22Rv1 (cell line): ENCODE results near the gene MGAT4A.
A peak's percentile ranks its signal among the peaks of the same experiment; 100 is the strongest.

Source experiments
- H3K27ac ChIP-seq: fragments of 450-650 bp; 2 replicates; pipeline ENCODE4 v1.5.1; 2017
- CTCF ChIP-seq: fragments of 450-650 bp; IDR thresholded peaks from 2 replicates; pipeline ENCODE4 v1.5.1; 2017; ENCODE audit warnings: mild to moderate bottlenecking
- ZFX ChIP-seq: fragments of 450-650 bp; IDR thresholded peaks from 2 replicates; pipeline ENCODE4 v1.6.1; 2017; ENCODE audit warnings: antibody characterized with exemption, borderline replicate concordance

The MGAT4A gene

DNA sequence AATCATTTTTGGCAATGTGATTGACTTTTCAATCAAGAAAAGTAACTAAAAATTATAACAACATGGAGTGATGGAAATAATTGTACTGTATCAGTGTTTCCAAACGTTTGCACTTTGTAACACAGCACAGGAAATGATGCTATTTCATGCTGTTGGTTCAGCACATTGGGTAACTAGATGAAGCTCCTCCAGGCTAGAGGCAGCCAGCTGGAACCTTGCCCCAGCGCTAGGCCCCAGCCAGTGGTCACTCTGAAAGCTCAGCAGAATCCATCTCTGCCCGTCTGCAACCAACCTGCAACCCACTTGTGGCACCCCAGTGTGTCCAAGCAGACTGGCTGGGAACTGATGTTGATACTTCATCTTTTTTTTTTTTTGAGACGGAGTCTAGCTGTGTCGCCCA is 107.3 kb downstream of the MGAT4A start:
- no peak overlapping the region for H3K27ac ChIP-seq
- no peak for TF ChIP-seq CTCF
- TF ChIP-seq ZFX, result no peak

DNA sequence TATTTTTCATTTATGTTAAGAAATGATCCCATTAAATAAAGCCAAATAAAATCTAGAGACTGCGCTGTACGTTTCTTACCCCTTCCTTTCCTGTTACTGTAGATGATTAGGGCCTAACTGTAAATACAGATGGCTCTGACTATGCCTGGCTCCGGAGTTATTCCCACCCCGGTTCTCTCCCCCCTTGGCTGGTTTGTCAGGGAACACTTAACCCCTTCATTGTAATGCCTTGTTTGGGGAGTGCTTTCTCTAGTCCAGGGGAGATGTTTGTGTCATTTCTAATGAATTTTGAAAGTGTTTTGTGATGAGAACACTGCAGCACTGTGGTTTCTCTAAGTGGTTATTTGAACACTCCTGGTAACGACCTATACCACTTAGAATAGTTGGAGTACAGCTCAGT is 113.8 kb downstream of the MGAT4A start:
- no peak overlapping the region for H3K27ac ChIP-seq
- TF ChIP-seq ZFX (no peak), CTCF (no peak)

GRCh38 chr2:98615481-98615880 is 115.5 kb downstream of the MGAT4A start:
- no peak for TF ChIP-seq CTCF
- no peak for TF ChIP-seq ZFX

GRCh38 chr2:98614024-98614739 is 116.8 kb downstream of the MGAT4A start:
- TF ChIP-seq ZFX (no peak), CTCF (no peak)

More at GRCh38 chr2:98615481-98615880, 115.5 kb downstream of the MGAT4A start:
- no peak overlapping the region for H3K27ac ChIP-seq

DNA sequence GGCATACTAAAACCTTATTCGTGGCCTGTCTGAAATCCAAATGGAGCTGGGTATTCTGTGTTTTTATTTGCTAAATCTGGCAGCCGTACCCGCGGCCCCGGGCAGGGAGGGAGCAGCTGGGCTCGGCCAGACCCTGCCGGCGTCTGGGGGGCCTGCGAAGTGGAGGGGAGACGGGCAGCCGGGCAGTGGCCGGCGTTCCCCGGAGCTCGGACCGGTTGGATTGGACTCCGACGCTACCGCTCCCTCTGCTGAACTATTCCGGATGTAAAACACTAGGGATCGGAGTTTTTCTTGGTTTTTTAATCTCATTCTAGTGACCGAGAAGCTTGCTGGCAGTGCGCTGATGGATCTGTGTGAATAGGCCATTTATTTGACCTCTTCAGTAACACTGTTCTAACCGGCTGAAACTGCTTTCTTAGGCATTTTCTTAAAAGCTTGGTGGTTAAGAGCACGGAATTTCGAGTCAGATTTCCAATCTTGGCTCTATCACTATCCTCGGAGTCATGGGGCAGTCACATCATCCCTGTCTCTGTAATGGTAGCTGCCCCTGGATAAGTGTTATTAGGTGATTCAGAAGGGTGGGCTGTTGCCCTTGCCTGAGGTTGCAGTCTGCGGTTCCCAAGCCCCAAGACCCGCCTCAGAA is 121.8 kb downstream of the MGAT4A start:
- peak overlapping the region; percentile 77 for H3K27ac ChIP-seq
- TF ChIP-seq CTCF (no peak), ZFX (no peak)

More at GRCh38 chr2:98614024-98614739, 116.8 kb downstream of the MGAT4A start:
- H3K27ac ChIP-seq, result no peak overlapping the region

DNA sequence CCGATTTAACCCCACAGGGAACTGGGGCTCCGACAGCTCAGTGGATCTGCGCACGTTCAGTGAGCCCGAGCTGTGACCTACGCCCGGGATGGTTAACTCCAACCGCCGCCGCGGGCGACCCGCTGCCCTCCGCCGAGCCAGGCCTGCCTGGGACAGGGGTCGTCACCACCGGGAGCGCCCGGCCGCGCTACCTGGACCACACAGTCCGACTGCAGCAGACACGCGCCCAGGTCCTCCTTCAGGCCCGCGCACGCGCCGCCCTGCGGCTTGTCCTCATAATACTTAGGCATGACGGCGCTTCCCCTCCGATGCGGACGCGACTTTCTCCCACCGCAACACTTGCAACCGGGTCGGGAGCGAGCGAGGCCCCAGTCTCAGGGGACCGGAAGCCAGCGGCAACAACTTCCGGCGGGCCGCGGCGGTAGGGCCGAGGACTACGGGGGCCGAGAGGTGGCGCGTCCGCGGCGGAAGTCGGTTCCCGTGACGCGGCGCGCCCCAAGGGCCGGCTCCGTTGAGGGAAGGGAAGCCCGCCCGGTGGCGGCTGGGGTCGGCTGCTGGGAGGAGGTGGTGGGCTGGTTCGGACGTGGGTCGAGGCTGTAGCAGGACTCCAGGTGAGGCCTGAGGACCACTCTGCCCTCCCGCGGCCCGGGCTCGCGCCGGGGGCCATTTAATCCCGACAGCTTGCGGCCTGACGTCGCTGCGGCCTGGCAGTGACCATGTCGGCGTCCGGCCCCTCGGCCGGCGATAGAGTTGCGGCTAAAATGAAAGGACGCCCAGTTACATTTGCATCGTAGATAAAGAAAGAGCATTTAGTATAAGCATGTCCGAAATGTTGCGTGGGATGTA is 122.6 kb downstream of the MGAT4A start, which contains the start of the genes COA5 and UNC50:
Gene COA5 (minus strand): TSS at position 397 of the 846 bp plus-strand sequence. CDS start 107 bp downstream, at position 290.
Gene UNC50 (plus strand): TSS at position 474 of the 846 bp plus-strand sequence. CDS start 1,171 bp downstream, outside the sequence.
- H3K27ac ChIP-seq, result peak within 1 kb of the TSS; percentile 77
- TF ChIP-seq ZFX (peak; percentile 70; the same call in 1 of the 2 replicates), CTCF (0 out of 2 replicates have a peak, but pooled peaks have one; percentile 7)
